RWPE1 (cell line): ENCODE measurements around the gene OTULIN.

ENCODE experiments used
- CTCF ChIA-PET: fragments of 350-600 bp; sonication (Branson Sonifier 250); formaldehyde crosslinking; extraction: SDS; loops from one replicate; lab custom pipeline; 2021; lab: Yijun Ruan, JAX
- POLR2A ChIA-PET: fragments of 400-600 bp; formaldehyde crosslinking; extraction: SDS; loops from one replicate; lab custom pipeline; 2020; ENCODE audit warnings: antibody characterized with exemption; ENCODE audit not compliant: low non-redundant PET; lab: Yijun Ruan, JAX
- DNase-seq: peaks from one replicate; pipeline ENCODE4 v3.0.0; 2012; ENCODE audit warnings: low spot score
- H3K27ac ChIP-seq: fragments of 450-650 bp; 2 replicates; pipeline ENCODE4 v1.5.1; 2017
- TF ChIP-seq, protein P1 (sequence below): fragments of 450-650 bp; conservative IDR thresholded peaks from 2 replicates; pipeline ENCODE4 v1.5.1; 2017; ENCODE audit warnings: low read depth, mild to moderate bottlenecking

The OTULIN gene

DNA sequence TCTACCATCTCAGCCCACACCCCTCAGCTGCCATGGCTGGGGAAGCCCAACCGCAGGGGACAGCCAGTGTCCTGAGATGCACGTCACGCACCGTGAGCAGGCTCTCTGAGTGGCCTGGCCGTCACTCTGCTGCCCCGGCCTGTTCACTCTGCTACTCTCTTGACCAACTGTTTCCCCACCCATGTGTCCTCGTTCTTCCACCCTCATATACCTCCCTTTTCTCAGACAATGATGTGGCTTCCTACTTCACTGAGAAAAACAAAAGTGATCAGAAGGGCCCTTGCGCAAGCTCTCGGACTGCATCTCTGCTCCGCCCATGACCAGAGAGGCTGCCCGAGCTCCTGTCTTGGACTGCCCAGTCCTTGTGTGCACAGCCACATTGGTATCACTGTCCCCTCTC, 47.6 kb downstream of the OTULIN start:
- TF ChIP-seq, protein P1, sequence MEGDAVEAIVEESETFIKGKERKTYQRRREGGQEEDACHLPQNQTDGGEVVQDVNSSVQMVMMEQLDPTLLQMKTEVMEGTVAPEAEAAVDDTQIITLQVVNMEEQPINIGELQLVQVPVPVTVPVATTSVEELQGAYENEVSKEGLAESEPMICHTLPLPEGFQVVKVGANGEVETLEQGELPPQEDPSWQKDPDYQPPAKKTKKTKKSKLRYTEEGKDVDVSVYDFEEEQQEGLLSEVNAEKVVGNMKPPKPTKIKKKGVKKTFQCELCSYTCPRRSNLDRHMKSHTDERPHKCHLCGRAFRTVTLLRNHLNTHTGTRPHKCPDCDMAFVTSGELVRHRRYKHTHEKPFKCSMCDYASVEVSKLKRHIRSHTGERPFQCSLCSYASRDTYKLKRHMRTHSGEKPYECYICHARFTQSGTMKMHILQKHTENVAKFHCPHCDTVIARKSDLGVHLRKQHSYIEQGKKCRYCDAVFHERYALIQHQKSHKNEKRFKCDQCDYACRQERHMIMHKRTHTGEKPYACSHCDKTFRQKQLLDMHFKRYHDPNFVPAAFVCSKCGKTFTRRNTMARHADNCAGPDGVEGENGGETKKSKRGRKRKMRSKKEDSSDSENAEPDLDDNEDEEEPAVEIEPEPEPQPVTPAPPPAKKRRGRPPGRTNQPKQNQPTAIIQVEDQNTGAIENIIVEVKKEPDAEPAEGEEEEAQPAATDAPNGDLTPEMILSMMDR: no peak
- ChIA-PET CTCF (no interaction called here), POLR2A (no interaction called here)
- peak overlapping the region; percentile 41 for H3K27ac ChIP-seq
- no peak for DNase-seq

DNA sequence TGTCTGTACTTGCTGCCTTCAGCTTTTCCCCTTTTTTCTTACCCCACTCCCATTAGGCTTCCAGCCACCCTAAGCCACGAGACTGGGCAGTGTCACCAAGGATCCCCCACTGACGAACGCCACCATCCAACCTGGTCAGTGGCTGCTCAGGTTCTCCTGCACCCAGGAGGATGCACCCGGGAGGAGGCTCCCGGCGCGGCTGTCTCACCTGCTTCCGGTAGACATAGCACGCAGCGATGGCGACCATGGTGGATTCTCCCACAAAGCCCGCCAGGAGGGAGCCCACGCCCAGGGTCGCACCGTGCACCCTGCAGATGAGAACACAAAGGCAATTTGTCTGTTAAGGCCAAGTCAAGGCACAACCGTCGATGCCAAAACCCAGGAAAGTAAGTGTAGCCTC, 48.1 kb downstream of the OTULIN start:
- DNase-seq: no peak
- ChIA-PET POLR2A (no interaction called here), CTCF (no interaction called here)
- TF ChIP-seq, protein P1: no peak
- peak overlapping the region; percentile 41 for H3K27ac ChIP-seq

DNA sequence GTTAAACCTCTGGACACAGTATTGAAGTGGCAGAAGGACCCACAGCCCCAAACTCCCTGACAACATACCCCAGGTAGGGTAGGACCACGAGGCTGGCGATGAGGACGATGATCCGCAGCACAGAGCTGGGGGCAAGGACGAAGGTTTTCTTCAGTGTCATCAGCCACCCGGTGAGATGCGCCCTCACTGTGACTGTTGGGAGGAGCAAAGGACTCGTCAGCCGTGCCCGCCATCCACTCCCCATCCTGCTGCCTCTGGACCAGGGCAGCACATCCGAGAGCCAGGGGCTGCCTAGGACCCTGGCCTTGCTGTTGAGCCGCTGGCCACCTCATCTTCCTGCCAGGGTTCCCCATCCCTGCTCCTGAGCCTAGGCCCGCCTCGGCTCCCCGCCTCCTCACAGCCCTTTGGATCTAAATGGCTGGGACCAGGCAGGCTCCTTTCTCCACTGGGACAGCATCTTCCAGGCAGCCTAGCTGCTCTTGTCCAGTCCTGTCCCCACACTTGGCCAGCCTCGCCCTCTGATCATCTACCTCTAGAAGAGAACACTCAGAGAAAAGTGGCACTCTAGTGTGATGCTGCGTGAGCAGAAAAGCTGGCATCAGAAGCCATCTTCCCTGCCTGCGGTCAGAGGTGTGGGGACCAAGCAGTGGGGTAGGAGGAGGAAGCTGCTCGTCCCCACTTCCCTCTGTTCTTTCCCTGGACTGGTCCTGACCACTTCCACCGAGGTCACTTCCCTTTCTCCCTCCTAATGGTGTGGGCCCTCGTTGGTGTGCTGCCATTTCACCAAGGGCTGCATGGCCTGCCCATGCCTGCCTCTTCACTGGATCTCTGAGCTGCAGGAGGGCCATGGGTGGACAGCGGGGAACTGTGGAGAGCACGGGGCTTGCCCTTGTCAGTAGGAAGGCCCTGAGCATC, 49.2 kb downstream of the OTULIN start:
- POLR2A ChIA-PET: interaction anchor here (0.5 to 0.6 kb wide), 2 partner anchors 10 to 33 kb away, joined by 3 read pairs; no protein-coding TSS in a partner anchor
- DNase-seq: no peak
- TF ChIP-seq, protein P1: no peak
- CTCF ChIA-PET: no interaction called here
- peak overlapping the region; percentile 41 for H3K27ac ChIP-seq

DNA sequence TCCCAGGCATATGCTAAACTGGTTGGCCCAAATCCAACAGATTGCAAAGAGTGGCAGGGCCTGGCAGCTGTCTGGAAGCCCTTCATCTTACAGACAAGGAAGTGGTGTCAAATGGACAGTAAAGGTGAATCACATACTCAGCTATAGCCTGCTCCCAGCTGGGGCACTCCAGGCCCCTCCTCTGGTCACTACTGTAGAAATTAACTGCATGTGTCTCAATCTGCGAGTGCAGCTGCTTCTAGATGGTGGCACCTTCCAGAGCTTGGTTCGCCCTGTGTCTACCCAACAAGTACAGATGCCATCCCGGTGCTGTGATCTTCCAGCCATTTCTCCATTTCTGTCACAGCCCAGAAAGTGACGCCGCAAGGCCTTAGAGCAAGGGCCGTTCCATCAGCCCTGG, 50.2 kb downstream of the OTULIN start:
- POLR2A ChIA-PET: no interaction called here
- peak overlapping the region; percentile 41 for H3K27ac ChIP-seq
- CTCF ChIA-PET: no interaction called here
- TF ChIP-seq, protein P1: no peak
- no peak for DNase-seq

DNA sequence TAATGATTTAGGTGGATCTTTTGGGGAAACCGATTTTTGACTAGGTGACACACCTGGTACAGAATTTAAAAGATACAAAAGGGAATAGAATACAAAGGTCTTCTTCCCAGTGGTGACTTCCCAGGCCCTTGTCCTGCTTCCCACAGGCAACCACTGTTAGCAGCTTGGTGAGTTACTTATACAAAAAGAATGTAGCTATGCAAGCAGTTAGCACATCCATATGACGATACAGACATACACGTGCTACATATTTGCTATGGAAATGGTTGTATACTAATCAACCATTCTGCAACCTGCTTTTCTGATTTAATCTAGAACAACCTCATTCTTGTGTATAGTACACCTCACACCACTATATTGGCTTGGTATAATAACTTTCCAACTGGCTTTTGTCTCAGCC, 51.0 kb downstream of the OTULIN start:
- POLR2A ChIA-PET: no interaction called here

More for the DNA sequence above, 51.0 kb downstream of the OTULIN start:
- TF ChIP-seq, protein P1: no peak
- CTCF ChIA-PET: interaction anchor here (0.6 kb wide), 1 partner anchor 8 kb away, joined by 5 read pairs; no protein-coding TSS in a partner anchor
- no peak for DNase-seq
- no peak overlapping the region for H3K27ac ChIP-seq
